ENCODE measurements around the gene MRPS23. TPM values are rescaled to one million over a fixed set of nuclear protein-coding genes. Genes with fewer than 3 reads are reported as not detected.

Gene MRPS23
- polyA plus RNA-seq, 1 experiment = 33.7 TPM

GRCh38 chr17:57875290-57876022 is 25.6 kb upstream of the MRPS23 start:
- TF ChIP-seq CTCF (IDR thresholded peaks at IDR 0.05; ENCODE audit: insufficient read depth, low read depth, low read length) = peak; percentile 73
- Histone ChIP-seq H3K36me3 (ENCODE audit: control insufficient read depth, insufficient read depth, low read length) (peaks cover 11% of the 10 kb centered on the region), H3K27me3 (ENCODE audit: control insufficient read depth, insufficient read depth, low read length) (no peaks in the 10 kb centered on the region), H3K4me3 (ENCODE audit: low read depth, low read length) (0 out of 2 replicates have a peak overlapping the region, but pooled peaks have one; percentile 7)
- POLR2A ChIA-PET = interaction anchor here (1.0 to 1.9 kb wide), 3 partner anchors 17 to 111 kb away, joined by 4 to 9 read pairs (median 6); no protein-coding TSS in a partner anchor
- CTCF ChIA-PET = interaction anchor here (0.6 to 14.1 kb wide), 15 partner anchors 14 to 228 kb away, joined by 3 to 122 read pairs (median 4); no protein-coding TSS in a partner anchor
- DNase-seq (ENCODE audit: low read depth) = peak; percentile 90

- CTCF ChIA-PET = interaction anchor here (0.8 to 14.1 kb wide), 13 partner anchors 15 to 229 kb away, joined by 3 to 122 read pairs (median 5); no protein-coding TSS in a partner anchor
- Histone ChIP-seq H3K4me3 (ENCODE audit: low read depth, low read length) (peak overlapping the region; percentile 17; the same call in 1 of the 2 replicates), H3K36me3 (ENCODE audit: control insufficient read depth, insufficient read depth, low read length) (peaks cover 11% of the 10 kb centered on the region), H3K27me3 (ENCODE audit: control insufficient read depth, insufficient read depth, low read length) (no peaks in the 10 kb centered on the region)
- POLR2A ChIA-PET = interaction anchor here (1.1 to 1.9 kb wide), 3 partner anchors 18 to 112 kb away, joined by 3 to 9 read pairs (median 6); no protein-coding TSS in a partner anchor
- TF ChIP-seq CTCF (IDR thresholded peaks at IDR 0.05; ENCODE audit: insufficient read depth, low read depth, low read length) = no peak
- peak; percentile 76 for DNase-seq (ENCODE audit: low read depth)
Measured at GRCh38 chr17:57874434-57875289, 24.8 kb upstream of the MRPS23 start.

DNA sequence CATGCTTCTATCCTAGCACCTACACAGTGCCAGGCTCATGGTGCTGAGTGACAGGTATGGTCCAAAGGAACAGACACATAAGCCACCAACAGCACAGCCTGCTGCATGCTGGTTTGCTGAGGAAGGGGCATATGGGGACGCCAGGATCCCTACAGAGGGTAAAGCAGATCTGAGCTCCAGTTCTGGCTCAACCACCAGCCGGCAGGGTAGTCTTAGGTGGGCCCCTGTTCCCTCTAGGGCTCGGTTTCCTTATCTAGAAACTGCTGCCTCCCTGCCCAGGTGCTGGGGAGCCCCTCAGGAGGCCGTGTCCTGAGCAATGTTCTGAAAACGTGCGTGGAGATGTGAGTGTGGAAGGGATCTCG is 24.2 kb upstream of the MRPS23 start:
- CTCF ChIA-PET = interaction anchor here (1.3 to 14.1 kb wide), 6 partner anchors 14 to 126 kb away, joined by 5 to 122 read pairs (median 25); no protein-coding TSS in a partner anchor
- no peak overlapping the region for H3K4me3 ChIP-seq (ENCODE audit: low read depth, low read length)
- peaks cover 11% of the 10 kb centered on the region for H3K36me3 ChIP-seq (ENCODE audit: control insufficient read depth, insufficient read depth, low read length)
- POLR2A ChIA-PET = interaction anchor here (1.1 to 1.9 kb wide), 3 partner anchors 19 to 112 kb away, joined by 3 to 9 read pairs (median 6); no protein-coding TSS in a partner anchor
- no peak for TF ChIP-seq CTCF (IDR thresholded peaks at IDR 0.05; ENCODE audit: insufficient read depth, low read depth, low read length)
- H3K27me3 ChIP-seq (ENCODE audit: control insufficient read depth, insufficient read depth, low read length) = no peaks in the 10 kb centered on the region
- no peak for DNase-seq (ENCODE audit: low read depth)

- Histone ChIP-seq H3K4me3 (ENCODE audit: low read depth, low read length) (no peak overlapping the region), H3K27me3 (ENCODE audit: control insufficient read depth, insufficient read depth, low read length) (no peaks in the 10 kb centered on the region), H3K36me3 (ENCODE audit: control insufficient read depth, insufficient read depth, low read length) (peaks cover 11% of the 10 kb centered on the region)
- DNase-seq (ENCODE audit: low read depth) = no peak
- no peak for TF ChIP-seq CTCF (IDR thresholded peaks at IDR 0.05; ENCODE audit: insufficient read depth, low read depth, low read length)
- CTCF ChIA-PET = interaction anchor here (4.3 to 14.1 kb wide), 3 partner anchors 14 to 113 kb away, joined by 20 to 122 read pairs (median 95); no protein-coding TSS in a partner anchor
- POLR2A ChIA-PET = interaction anchor here (0.6 to 1.1 kb wide), 2 partner anchors 81 to 118 kb away, joined by 3 to 5 read pairs; no protein-coding TSS in a partner anchor
Measured at GRCh38 chr17:57873261-57874057, 23.6 kb upstream of the MRPS23 start.
